SU-DHL-6 (cell line): ENCODE data around the gene MVP.
"Not testable (repeated sequence)": the region's sequence is repeated elsewhere in the genome, so short reads cannot be mapped to it uniquely, and the experiment has no call there.

ENCODE experiments used
- H2AFZ ChIP-seq: fragments of 200-600 bp; sonication (generic); 2 replicates; pipeline ENCODE4 v1.6.1; 2014; ENCODE audit warnings: low read depth, mild to moderate bottlenecking, moderate library complexity, mixed read lengths, antibody characterized with exemption, low read length; ENCODE audit not compliant: severe bottlenecking
- H3F3A ChIP-seq: fragments of 200-600 bp; shearing (Covaris generic); 2 replicates; pipeline ENCODE4 v1.6.0; 2016; ENCODE audit warnings: antibody characterized with exemption, mild to moderate bottlenecking; ENCODE audit not compliant: insufficient read depth
- H3K27ac ChIP-seq: fragments of 200-600 bp; sonication (generic); 2 replicates; pipeline ENCODE4 v1.5.1; 2016; ENCODE audit warnings: low read depth, mild to moderate bottlenecking, low read length, moderate library complexity, mixed read lengths
- H3K27me3 ChIP-seq: fragments of 200-600 bp; sonication (generic), shearing (Covaris generic); 2 replicates; pipeline ENCODE4 v1.6.0; 2014; ENCODE audit warnings: mild to moderate bottlenecking, low read length
- H3K36me3 ChIP-seq: fragments of 200-600 bp; sonication (generic); 2 replicates; pipeline ENCODE4 v1.6.1; 2014; ENCODE audit warnings: mild to moderate bottlenecking, low read length, mixed read lengths
- H3K4me2 ChIP-seq: fragments of 300-600, 200-600 bp; shearing (Covaris generic), sonication (generic); 2 replicates; pipeline ENCODE4 v1.6.0; 2014; ENCODE audit warnings: low read length, low read depth, mild to moderate bottlenecking; ENCODE audit not compliant: poor library complexity, severe bottlenecking
- H3K4me3 ChIP-seq: fragments of 200-600 bp; sonication (generic); 2 replicates; pipeline ENCODE4 v1.5.1; 2014; ENCODE audit warnings: antibody characterized with exemption, low read length, mild to moderate bottlenecking, mixed read lengths; ENCODE audit not compliant: insufficient read depth, poor library complexity, severe bottlenecking
- H3K79me2 ChIP-seq: fragments of 200-600 bp; sonication (generic); 2 replicates; pipeline ENCODE4 v1.6.1; 2014; ENCODE audit warnings: mild to moderate bottlenecking, low read length, moderate library complexity; ENCODE audit not compliant: insufficient read depth
- H3K9ac ChIP-seq: fragments of 200-600 bp; sonication (generic); 2 replicates; pipeline ENCODE4 v1.7.0; 2014; ENCODE audit warnings: mild to moderate bottlenecking, low read length
- H3K9me2 ChIP-seq: fragments of 200-600 bp; sonication (generic); replicated peaks from 2 replicates; pipeline ENCODE4 v1.6.1; 2014; ENCODE audit warnings: low read length; ENCODE audit not compliant: insufficient read depth
- H3K9me3 ChIP-seq: fragments of 200-600 bp; sonication (generic); 2 replicates; pipeline ENCODE4 v1.6.1; 2014; ENCODE audit warnings: low read length, mixed read lengths; ENCODE audit not compliant: insufficient read depth
- H4K20me1 ChIP-seq: fragments of 200-600 bp; sonication (generic); 2 replicates; pipeline ENCODE4 v1.6.1; 2014; ENCODE audit warnings: low read depth, mild to moderate bottlenecking, antibody characterized with exemption, low read length, moderate library complexity, mixed read lengths
- EZH2phosphoT487 ChIP-seq: fragments of 200-600 bp; sonication (generic), shearing (Covaris generic); conservative IDR thresholded peaks from 2 replicates; pipeline ENCODE4 v1.6.1; 2018; ENCODE audit warnings: mild to moderate bottlenecking, antibody characterized with exemption, low read length, moderate library complexity, mixed read lengths
- TF ChIP-seq, protein P1 (sequence below): fragments of 200-600 bp; sonication (generic); IDR thresholded peaks from one replicate; pipeline ENCODE4 v1.5.1; 2017; ENCODE audit warnings: antibody characterized with exemption, mild to moderate bottlenecking, low read length, moderate library complexity; ENCODE audit not compliant: insufficient read depth, poor library complexity, severe bottlenecking

MVP gene

DNA sequence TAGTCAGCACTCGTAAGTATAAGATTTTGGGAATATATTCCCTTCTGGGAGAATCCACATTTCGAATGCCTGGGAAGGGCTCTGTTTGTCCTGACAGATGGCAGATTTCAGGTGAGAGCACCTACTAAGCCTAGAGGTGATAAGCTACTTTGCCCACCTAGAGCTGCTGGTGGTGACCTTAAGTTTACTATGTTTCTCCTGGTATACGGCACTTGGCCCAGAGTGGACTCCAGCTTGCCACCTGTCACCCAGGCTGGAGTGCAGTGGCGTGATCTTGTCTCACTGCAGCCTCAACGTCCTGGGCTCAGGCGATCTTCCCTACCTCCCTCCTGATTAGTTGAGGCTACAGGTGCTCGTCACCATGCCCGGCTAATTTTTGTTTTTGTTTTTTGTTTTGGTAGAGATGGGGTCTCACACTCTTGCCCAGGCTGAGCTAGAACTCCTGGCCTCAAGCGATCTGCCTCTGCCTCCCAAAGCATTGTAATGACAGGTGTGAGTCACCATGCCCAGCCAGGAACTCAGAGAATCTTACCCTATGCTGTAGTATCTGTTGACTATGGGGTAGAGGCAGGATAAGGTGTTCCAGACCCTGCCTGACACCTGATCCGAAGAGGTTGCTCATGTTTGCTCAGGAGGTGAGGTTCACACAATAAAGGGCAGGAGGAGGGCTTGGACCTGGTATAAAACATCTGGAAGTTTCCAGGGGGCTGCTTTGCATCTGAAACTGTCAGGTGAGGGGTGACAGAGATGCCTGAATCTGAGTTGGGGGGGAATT lies 42.5 kb upstream of the MVP start, which contains the start of gene ZG16:
Gene ZG16 (plus strand): TSS at position 681 of the 775 bp plus-strand sequence. CDS start 1,011 bp downstream, outside the sequence.
- Histone ChIP-seq H3K9ac (no peak within 1 kb of the TSS), H3K9me2 (no peaks in the 10 kb centered on the region), H4K20me1 (no peaks in the 10 kb centered on the region), H3K27ac (no peak within 1 kb of the TSS), H3K4me3 (no peak within 1 kb of the TSS), H3F3A (no peaks in the 10 kb centered on the region), H3K36me3 (no peaks in the 10 kb centered on the region), H3K27me3 (no peaks in the 10 kb centered on the region), H3K79me2 (no peaks in the 10 kb centered on the region), H2AFZ (no peak within 1 kb of the TSS), H3K4me2 (no peak within 1 kb of the TSS), H3K9me3 (no peaks in the 10 kb centered on the region)
- no peak for TF ChIP-seq EZH2phosphoT487
- TF ChIP-seq, protein P1, sequence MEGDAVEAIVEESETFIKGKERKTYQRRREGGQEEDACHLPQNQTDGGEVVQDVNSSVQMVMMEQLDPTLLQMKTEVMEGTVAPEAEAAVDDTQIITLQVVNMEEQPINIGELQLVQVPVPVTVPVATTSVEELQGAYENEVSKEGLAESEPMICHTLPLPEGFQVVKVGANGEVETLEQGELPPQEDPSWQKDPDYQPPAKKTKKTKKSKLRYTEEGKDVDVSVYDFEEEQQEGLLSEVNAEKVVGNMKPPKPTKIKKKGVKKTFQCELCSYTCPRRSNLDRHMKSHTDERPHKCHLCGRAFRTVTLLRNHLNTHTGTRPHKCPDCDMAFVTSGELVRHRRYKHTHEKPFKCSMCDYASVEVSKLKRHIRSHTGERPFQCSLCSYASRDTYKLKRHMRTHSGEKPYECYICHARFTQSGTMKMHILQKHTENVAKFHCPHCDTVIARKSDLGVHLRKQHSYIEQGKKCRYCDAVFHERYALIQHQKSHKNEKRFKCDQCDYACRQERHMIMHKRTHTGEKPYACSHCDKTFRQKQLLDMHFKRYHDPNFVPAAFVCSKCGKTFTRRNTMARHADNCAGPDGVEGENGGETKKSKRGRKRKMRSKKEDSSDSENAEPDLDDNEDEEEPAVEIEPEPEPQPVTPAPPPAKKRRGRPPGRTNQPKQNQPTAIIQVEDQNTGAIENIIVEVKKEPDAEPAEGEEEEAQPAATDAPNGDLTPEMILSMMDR, result no peak

DNA sequence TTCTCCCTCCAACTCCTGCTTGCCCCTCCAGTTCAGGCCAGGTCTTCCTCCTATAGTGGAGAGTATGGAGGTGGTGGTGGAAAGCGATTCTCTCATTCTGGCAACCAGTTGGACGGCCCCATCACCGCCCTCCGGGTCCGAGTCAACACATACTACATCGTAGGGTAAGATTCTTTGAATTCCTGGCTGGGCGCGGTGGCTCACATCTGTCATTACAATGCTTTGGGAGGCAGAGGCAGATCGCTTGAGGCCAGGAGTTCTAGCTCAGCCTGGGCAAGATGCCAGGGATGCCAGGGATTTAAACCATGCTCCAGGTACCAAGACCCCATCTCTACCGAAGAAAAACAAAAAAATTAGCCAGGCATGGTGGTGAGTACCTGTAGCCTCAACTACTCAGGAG lies 40.8 kb upstream of the MVP start:
- Histone ChIP-seq H3K4me2 (no peak overlapping the region), H3F3A (no peaks in the 10 kb centered on the region), H3K4me3 (no peak overlapping the region), H3K27ac (no peak overlapping the region), H4K20me1 (no peaks in the 10 kb centered on the region), H3K9me2 (no peaks in the 10 kb centered on the region), H2AFZ (no peak overlapping the region), H3K9ac (no peak overlapping the region), H3K9me3 (no peaks in the 10 kb centered on the region), H3K79me2 (no peaks in the 10 kb centered on the region), H3K36me3 (no peaks in the 10 kb centered on the region), H3K27me3 (no peaks in the 10 kb centered on the region)
- TF ChIP-seq, protein P1, result no peak
- TF ChIP-seq EZH2phosphoT487, result no peak

DNA sequence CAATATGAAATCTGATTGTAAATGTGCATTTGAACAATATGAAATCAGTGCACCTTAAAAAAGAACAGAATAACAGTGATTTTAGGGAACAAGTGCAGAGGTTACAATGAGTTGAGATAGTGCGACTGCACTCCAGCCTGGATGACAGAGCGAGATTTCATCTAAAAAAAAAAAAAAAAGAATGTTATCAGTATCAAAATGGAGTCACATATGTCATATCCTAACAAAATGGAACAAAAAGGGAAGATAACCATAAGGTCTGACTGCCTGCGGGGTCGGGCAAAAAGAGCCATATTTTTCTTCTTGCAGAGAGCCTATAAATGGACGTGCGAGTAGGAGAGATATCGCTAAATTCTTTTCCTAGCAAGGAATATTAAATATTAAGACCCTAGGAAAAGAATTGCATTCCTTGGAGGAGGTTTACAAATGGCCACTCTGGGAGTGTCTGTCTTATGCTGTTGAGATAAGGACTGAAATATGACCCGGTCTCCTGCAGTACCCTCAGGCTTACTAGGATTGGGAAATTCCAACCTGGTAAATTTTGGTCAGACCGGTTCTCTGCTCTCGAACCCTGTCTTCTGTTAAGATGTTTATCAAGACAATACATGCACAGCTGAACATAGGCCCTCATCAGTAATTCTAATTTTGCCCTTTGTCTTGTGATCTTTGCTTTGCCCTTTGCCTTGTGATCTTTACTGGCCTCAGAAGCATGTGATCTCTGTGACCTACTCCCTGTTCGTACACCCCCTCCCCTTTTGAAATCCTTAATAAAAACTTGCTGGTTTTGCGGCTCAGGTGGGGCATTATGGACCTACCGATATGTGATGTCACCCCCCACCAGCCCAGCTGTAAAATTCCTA lies 36.9 kb upstream of the MVP start:
- not testable (repeated sequence) for H3K27me3 ChIP-seq, H4K20me1 ChIP-seq, H3F3A ChIP-seq, H3K9ac ChIP-seq, H3K4me2 ChIP-seq, H3K79me2 ChIP-seq, H3K9me3 ChIP-seq, H3K36me3 ChIP-seq, H3K27ac ChIP-seq, H2AFZ ChIP-seq, H3K9me2 ChIP-seq, H3K4me3 ChIP-seq

GRCh38 chr16:29784157-29784556 lies 36.1 kb upstream of the MVP start:
- Histone ChIP-seq H3K9me2 (no peaks in the 10 kb centered on the region), H3K4me2 (no peak overlapping the region), H3F3A (peaks cover 4% of the 10 kb centered on the region; the same call in 1 of the 2 replicates), H3K4me3 (no peak overlapping the region), H3K27me3 (no peaks in the 10 kb centered on the region), H3K9me3 (no peaks in the 10 kb centered on the region), H3K27ac (no peak overlapping the region), H2AFZ (no peak overlapping the region), H3K79me2 (no peaks in the 10 kb centered on the region), H4K20me1 (no peaks in the 10 kb centered on the region), H3K36me3 (no peaks in the 10 kb centered on the region), H3K9ac (no peak overlapping the region)
- TF ChIP-seq, protein P1, result no peak
- no peak for TF ChIP-seq EZH2phosphoT487
